G401.6 (cell line): Measurements from ENCODE around the gene POU5F2.

ENCODE experiments used
- FAIRE-seq: peaks from 2 replicates; lab custom pipeline; 2012; peaks lifted over from hg19 to GRCh38; lab: Jason Lieb, UNC

The POU5F2 gene

DNA sequence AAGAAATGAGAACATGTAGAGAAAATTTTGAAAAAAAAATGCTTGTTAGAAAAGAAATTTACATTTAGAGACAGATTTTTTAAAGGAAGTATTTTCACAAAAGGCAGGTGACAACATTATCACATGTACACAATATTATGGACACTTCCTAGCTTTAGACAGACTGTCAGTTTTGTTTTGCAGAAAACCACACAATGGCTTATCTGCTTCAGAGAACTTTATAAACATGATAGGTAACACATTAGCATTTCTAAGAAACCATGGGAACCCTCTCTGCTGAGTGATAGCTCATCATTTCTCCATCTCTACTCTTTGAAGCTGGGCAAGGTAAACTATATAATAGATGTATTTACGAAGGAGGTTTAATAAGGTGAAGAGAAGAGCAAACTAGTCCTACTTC, 25.6 kb downstream of the POU5F2 start:
- no peak for FAIRE-seq

DNA sequence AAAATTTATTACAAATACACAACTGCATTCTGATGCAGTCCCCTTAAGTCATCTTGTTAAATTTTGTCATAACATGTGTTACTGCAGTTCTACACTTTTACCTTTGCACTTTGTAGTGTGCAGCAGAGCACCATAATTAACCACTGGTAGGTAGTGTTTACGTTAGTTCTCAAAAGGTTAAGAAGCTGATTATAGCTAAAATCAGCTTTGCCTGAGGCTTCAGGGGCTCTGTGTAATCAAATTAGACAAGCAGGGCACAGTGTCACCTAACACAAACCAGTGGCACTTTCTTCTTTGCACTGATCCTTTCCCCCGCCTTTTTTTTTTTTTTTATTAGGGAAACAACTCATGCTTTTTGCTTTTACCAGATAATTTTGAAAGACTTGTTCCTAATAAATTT, 26.1 kb downstream of the POU5F2 start:
- FAIRE-seq = no peak

DNA sequence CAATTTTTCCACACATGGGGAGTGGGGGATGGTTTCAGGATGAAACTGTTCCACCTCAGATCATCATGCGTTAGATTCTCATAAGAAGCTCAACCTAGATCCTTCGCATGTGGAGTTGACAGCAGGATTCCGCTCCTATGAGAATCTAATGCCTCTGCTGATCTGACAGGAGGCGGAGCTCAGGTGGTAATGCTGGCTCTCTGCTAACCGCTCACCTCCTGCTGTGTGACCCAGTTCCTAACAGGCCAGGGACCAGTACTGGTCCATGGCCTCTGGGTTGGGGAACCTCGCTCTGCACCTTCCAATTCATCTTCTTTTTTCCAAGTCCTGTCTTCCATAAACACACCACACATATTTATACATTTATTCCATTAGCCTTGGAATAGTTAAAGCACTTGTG, 33.0 kb downstream of the POU5F2 start:
- FAIRE-seq = no peak

- no peak for FAIRE-seq
Observed at GRCh38 chr5:93705896-93706295, 35.5 kb downstream of the POU5F2 start.

DNA sequence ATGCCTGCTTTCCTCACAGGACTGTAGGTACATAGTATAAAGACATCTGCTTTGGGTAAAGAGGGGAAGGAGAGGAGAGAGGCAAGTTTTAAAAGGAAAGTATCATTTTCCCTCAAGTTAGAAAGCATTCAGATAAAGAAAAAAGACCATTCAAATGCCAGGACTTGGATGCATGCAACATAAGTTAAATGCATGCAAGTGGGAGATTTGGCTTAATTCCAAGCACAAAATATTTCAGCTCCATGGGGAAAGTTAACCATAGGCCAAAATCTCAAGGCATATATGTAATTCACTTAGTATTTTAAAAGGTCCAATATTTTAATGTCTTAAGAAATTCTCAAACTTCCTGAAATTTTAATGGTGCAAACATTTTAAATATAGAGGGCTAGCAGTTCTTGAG, 36.4 kb downstream of the POU5F2 start:
- no peak for FAIRE-seq

DNA sequence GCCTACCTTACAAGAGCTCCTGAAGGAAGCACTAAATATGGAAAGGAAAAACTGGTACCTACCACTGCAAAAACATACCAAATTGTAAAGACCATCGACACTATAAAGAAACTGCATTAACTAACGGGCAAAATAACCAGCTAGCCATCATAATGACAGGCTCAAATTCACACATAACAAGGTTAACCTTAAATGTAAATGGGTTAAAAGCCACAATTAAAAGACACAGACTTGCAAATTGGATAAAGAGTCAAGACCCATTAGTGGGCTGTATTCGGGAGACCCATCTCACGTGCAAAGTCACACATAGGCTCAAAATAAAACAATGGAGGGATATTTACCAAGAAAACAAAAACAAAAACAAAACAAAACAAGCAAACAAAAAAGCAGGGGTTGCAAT, 49.4 kb downstream of the POU5F2 start:
- no peak for FAIRE-seq
